Cardiac muscle cell (in vitro differentiated cells and primary cell): ENCODE results near the gene XRCC5. TPM values are rescaled to one million over a fixed set of nuclear protein-coding genes. Genes with fewer than 3 reads are reported as not detected.
A peak's percentile ranks its signal among the peaks of the same experiment; 100 is the strongest.

ENCODE experiments used
- DNase-seq, 2 donors: peaks; one replicate each; pipeline versions ENCODE4 v3.0.0 to v3.0.0-alpha.2; 2010 to 2017; ENCODE audit warnings: low read depth in 1 of 2, low spot score in 1 of 2
- H3K27ac ChIP-seq: fragments of 200-600 bp; sonication (generic); 2 replicates; pipeline ENCODE4 v1.5.1; 2016
- H3K27me3 ChIP-seq: fragments of 200-600 bp; sonication (generic); 2 replicates; pipeline ENCODE4 v1.6.0; 2016; ENCODE audit warnings: control low read depth
- H3K36me3 ChIP-seq: fragments of 200-600 bp; sonication (generic); 2 replicates; pipeline ENCODE4 v1.5.1; 2016; ENCODE audit warnings: control low read depth
- H3K4me1 ChIP-seq: fragments of 200-600 bp; sonication (generic); 2 replicates; pipeline ENCODE4 v1.8.1; 2017; ENCODE audit warnings: low read depth, mild to moderate bottlenecking, mixed run types
- H3K4me3 ChIP-seq: fragments of 200-600 bp; sonication (generic); 2 replicates; pipeline ENCODE4 v1.5.1; 2016; ENCODE audit warnings: mild to moderate bottlenecking
- H3K9me3 ChIP-seq: fragments of 200-600 bp; sonication (generic); 2 replicates; pipeline ENCODE4 v1.5.1; 2017; ENCODE audit warnings: low read depth, mild to moderate bottlenecking, control low read depth
- CTCF ChIP-seq: IDR thresholded peaks from 2 replicates; pipeline ENCODE4 v1.5.1; 2012; ENCODE audit warnings: low read depth, mild to moderate bottlenecking, low read length
- polyA plus RNA-seq: library from polyadenylated mRNA; unstranded; fragments of >200 nt; fragmentation: Nextera tagmentation; extraction: Ambion mirVana; gene quantifications from 2 replicates; pipeline ENCODE4 v1.2.1, GENCODE V29; 2016
- total RNA-seq: library from RNA; depleted of rRNA; stranded (reverse); fragments of >200 nt; gene quantifications from 2 replicates; pipeline ENCODE4 v1.2.3, GENCODE V29; 2016

XRCC5 gene
- total and polyA plus RNA-seq, 2 experiments from 2014 or later: 150 to 241 TPM

DNA sequence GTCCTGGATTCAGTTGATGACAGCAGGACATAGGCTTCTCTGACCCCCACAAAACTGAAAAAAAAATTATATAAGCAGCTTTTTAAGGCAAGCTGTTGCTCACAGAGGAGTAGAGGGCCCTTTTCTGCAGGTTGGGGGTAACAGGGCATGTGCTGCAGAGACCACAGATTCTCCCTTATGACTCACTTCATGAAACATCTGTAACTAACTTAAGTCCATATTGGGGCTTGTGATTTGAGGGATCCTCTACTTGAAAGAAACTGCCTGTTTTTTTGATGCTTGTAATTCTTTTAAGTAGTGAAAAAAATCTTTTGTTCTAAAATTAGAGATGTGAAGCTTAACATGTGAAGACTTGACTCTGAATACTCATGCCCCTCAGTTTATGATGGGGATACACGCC is 33.4 kb downstream of the XRCC5 start:
- H3K36me3 ChIP-seq: peaks cover 66% of the 10 kb centered on the region
- DNase-seq: no peak
- H3K4me3 ChIP-seq: no peak overlapping the region
- no peaks in the 10 kb centered on the region for H3K27me3 ChIP-seq
- TF ChIP-seq CTCF: no peak
- no peaks in the 10 kb centered on the region for H3K9me3 ChIP-seq
- peaks cover 8% of the 10 kb centered on the region for H3K4me1 ChIP-seq
- no peak overlapping the region for H3K27ac ChIP-seq

DNA sequence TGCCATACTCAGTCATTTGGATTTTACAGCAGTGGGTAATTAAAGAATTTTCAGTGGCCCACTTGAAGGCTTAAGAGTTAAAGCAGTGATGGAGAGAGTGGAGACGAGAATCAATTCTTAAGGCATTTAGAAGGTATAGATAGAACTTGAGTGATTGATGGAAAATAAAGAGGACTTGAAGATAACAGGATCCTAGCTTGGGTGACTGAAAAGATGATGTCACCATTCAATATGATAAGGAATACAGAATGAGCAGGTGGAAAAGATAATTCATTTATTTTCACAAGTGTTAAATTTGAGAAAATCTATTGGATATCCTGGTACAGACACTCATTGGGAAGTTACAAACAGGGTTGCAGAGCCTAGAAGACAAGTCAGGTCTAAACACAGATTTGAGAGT is 35.2 kb downstream of the XRCC5 start:
- Histone ChIP-seq H3K36me3 (peaks cover 63% of the 10 kb centered on the region), H3K27me3 (no peaks in the 10 kb centered on the region), H3K9me3 (no peaks in the 10 kb centered on the region), H3K27ac (no peak overlapping the region), H3K4me1 (peaks cover 8% of the 10 kb centered on the region), H3K4me3 (no peak overlapping the region)
- TF ChIP-seq CTCF: no peak
- DNase-seq: no peak

DNA sequence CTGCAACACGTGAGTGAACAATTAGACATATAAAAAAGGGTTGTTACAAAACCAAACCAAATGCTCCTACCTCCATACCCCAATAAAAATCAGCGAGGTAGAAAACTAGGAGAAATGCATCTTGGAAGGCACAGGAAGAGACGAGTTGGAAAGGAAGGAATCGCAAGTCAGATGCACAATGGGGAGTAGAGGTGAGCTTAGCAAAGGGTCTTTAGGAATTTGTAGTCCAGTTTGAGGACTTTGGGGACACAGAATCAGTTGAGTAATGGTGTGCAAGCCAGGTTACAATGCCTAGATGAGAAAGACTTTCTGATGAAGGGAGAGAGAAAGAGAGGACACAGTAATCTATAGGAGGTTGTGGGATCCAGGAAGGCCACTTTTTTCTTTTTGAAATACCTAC is 35.7 kb downstream of the XRCC5 start:
- no peak for DNase-seq
- no peak overlapping the region for H3K27ac ChIP-seq
- TF ChIP-seq CTCF: no peak
- peaks cover 8% of the 10 kb centered on the region for H3K4me1 ChIP-seq
- no peaks in the 10 kb centered on the region for H3K9me3 ChIP-seq
- H3K36me3 ChIP-seq: peaks cover 63% of the 10 kb centered on the region
- H3K27me3 ChIP-seq: no peaks in the 10 kb centered on the region
- no peak overlapping the region for H3K4me3 ChIP-seq

DNA sequence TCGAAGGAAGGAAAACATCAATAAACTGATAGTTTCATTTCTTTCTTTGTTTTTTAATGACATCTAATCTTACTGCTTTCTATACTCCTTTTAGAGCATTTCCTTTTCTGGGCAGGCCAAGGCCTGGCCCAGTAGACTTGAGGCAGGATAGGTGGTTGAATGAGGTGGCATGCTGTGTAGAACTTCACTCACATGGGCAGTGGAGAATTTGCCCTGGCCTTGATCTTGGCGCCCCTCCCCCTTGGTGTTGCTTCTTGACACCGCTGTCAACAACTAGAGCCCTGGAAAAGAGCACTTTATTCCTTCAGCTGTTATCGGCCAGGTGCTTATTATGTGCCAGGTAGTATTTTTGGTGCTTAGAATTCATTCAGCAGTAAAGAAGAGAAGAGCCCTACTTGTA is 37.4 kb downstream of the XRCC5 start:
- peak in 1 of 2 donors; percentile 26 for DNase-seq
- Histone ChIP-seq H3K36me3 (peaks cover 57% of the 10 kb centered on the region), H3K27ac (no peak overlapping the region), H3K4me1 (peaks cover 8% of the 10 kb centered on the region), H3K9me3 (no peaks in the 10 kb centered on the region), H3K4me3 (no peak overlapping the region), H3K27me3 (no peaks in the 10 kb centered on the region)
- TF ChIP-seq CTCF: no peak

GRCh38 chr2:216147172-216148131 is 38.3 kb downstream of the XRCC5 start:
- H3K27ac ChIP-seq: no peak overlapping the region
- H3K9me3 ChIP-seq: no peaks in the 10 kb centered on the region
- H3K4me3 ChIP-seq: no peak overlapping the region
- no peak for TF ChIP-seq CTCF
- H3K27me3 ChIP-seq: no peaks in the 10 kb centered on the region
- H3K4me1 ChIP-seq: peaks cover 8% of the 10 kb centered on the region
- no peak for DNase-seq
- H3K36me3 ChIP-seq: peaks cover 58% of the 10 kb centered on the region
